PC-3 (cell line): ENCODE data around the gene ARAP3. TPM values are rescaled to one million over a fixed set of nuclear protein-coding genes. Genes with fewer than 3 reads are reported as not detected.

Source experiments
- ATAC-seq: fragments of 200-7000 bp; cut with Tn5 transposase; 2 replicates; pipeline ENCODE4 v1.9.1; 2020; ENCODE audit warnings: mild to moderate bottlenecking, moderate library complexity
- BruUV-seq: library from RNA; stranded (reverse); fragments of 400-500 nt; replicated peaks from 2 replicates; lab custom pipeline; 2021; lab: Mats Ljungman, UMichigan
- CTCF ChIA-PET: fragments of 300-600 bp; sonication (Branson Sonifier 250); formaldehyde crosslinking; loops from one replicate; lab custom pipeline; 2022; ENCODE audit warnings: antibody characterized with exemption; lab: Charles Lee
- POLR2A ChIA-PET: fragments of 300-600 bp; sonication (Branson Sonifier 250); formaldehyde crosslinking; loops from one replicate; lab custom pipeline; 2022; ENCODE audit warnings: antibody characterized with exemption; ENCODE audit not compliant: unreplicated experiment; lab: Charles Lee
- DNase-seq: peaks from one replicate; pipeline ENCODE4 v3.0.0-alpha.2; 2015
- H2AFZ ChIP-seq: fragments of 300-600 bp; sonication (generic); 2 replicates; pipeline ENCODE4 v1.6.0; 2016; ENCODE audit warnings: antibody characterized with exemption, low read length
- H3F3A ChIP-seq: fragments of 300-600 bp; sonication (generic); one replicate; pipeline ENCODE4 v1.6.0; 2017; ENCODE audit warnings: antibody characterized with exemption, low read length, control low read depth, mild to moderate bottlenecking; ENCODE audit not compliant: unreplicated experiment
- H3K27ac ChIP-seq: fragments of 300-600 bp; sonication (generic); 2 replicates; pipeline ENCODE4 v1.5.1; 2016; ENCODE audit warnings: mild to moderate bottlenecking, low read length
- H3K27me3 ChIP-seq: fragments of 300-600 bp; sonication (generic); 2 replicates; pipeline ENCODE4 v1.6.1; 2016; ENCODE audit warnings: low read length, mixed read lengths
- H3K36me3 ChIP-seq: fragments of 300-600 bp; sonication (generic); 2 replicates; pipeline ENCODE4 v1.6.1; 2016; ENCODE audit warnings: low read depth, mixed run types, low read length, mixed read lengths
- H3K4me1 ChIP-seq: fragments of 300-600 bp; sonication (generic); 2 replicates; pipeline ENCODE4 v1.5.1; 2016; ENCODE audit warnings: low read length; ENCODE audit not compliant: insufficient read depth
- H3K4me2 ChIP-seq: fragments of 300-600 bp; sonication (generic); 2 replicates; pipeline ENCODE4 v1.6.0; 2016; ENCODE audit warnings: low read length
- H3K4me3 ChIP-seq: fragments of 300-600 bp; sonication (generic); 2 replicates; pipeline ENCODE4 v1.5.1; 2016; ENCODE audit warnings: mild to moderate bottlenecking, low read length, mixed read lengths
- H3K79me2 ChIP-seq: fragments of 300-600 bp; sonication (generic); 2 replicates; pipeline ENCODE4 v1.6.1; 2017; ENCODE audit warnings: low read length, mixed read lengths
- H3K9ac ChIP-seq: fragments of 300-600 bp; sonication (generic); 2 replicates; pipeline ENCODE4 v1.6.0; 2016; ENCODE audit warnings: mild to moderate bottlenecking, low read length
- H3K9me2 ChIP-seq: fragments of 300-600 bp; sonication (generic); replicated peaks from 2 replicates; pipeline ENCODE4 v1.6.1; 2016; ENCODE audit warnings: mixed run types, low read length, mixed read lengths
- H3K9me3 ChIP-seq: fragments of 300-600 bp; sonication (generic); 2 replicates; pipeline ENCODE4 v1.6.1; 2016; ENCODE audit warnings: low read length, mixed read lengths
- H4K20me1 ChIP-seq: fragments of 300-600 bp; sonication (generic); 2 replicates; pipeline ENCODE4 v1.6.1; 2016; ENCODE audit warnings: low read length, mixed read lengths
- CTCF ChIP-seq: fragments of 300-600 bp; sonication (generic); conservative IDR thresholded peaks from 2 replicates; pipeline ENCODE4 v1.5.1; 2017; ENCODE audit warnings: antibody characterized with exemption, low read depth, mild to moderate bottlenecking, low read length
- intact Hi-C: fragments of 100-400 bp; cut with micrococcal nuclease; formaldehyde crosslinking; loops from 2 replicates; pipeline ENCODE4 v1.9.0; 2023
- total RNA-seq: library from RNA; depleted of rRNA; stranded (reverse); fragments of >200 nt; gene quantifications from 2 replicates; pipeline ENCODE4 v1.2.3, GENCODE V29; 2014; rRNA removed

Gene ARAP3
- total RNA-seq, 1 experiment from 2014 or later: 7.1 TPM

GRCh38 chr5:141603923-141604717 is 77.9 kb downstream of the ARAP3 start:
- TSS peak; percentile 49 for BruUV-seq

More at GRCh38 chr5:141603923-141604717, 77.9 kb downstream of the ARAP3 start:
- peak overlapping the region; percentile 58 for H3K27ac ChIP-seq
- H3K9me2 ChIP-seq: no peaks in the 10 kb centered on the region
- H3K27me3 ChIP-seq: no peaks in the 10 kb centered on the region
- peak; percentile 98 for ATAC-seq
- peak overlapping the region; percentile 60 for H3K4me2 ChIP-seq
- no peaks in the 10 kb centered on the region for H3F3A ChIP-seq
- no peak for TF ChIP-seq CTCF
- H3K79me2 ChIP-seq: peaks cover 98% of the 10 kb centered on the region
- no peak overlapping the region for H2AFZ ChIP-seq
- peak; percentile 90 for DNase-seq
- no peaks in the 10 kb centered on the region for H3K36me3 ChIP-seq
- H4K20me1 ChIP-seq: peaks cover 13% of the 10 kb centered on the region; the same call in 1 of the 2 replicates
- ChIA-PET CTCF (interaction anchor here (0.7 to 1.1 kb wide), 3 partner anchors 12 to 16 kb away, joined by 3 to 5 read pairs (median 5); partner anchors contain the start of gene DIAPH1), POLR2A (interaction anchor here (0.6 kb wide), 1 partner anchor 38 kb away, joined by 3 read pairs; no protein-coding TSS in a partner anchor)
- H3K9ac ChIP-seq: no peak overlapping the region
- no peak overlapping the region for H3K4me3 ChIP-seq
- H3K4me1 ChIP-seq: peaks cover 22% of the 10 kb centered on the region
- no peaks in the 10 kb centered on the region for H3K9me3 ChIP-seq
- intact Hi-C loops: loop anchor here (1.0 kb wide), 1 partner anchor 15 kb away; no protein-coding TSS in a partner anchor

Other genes with a start within 250 kb of the ARAP3 start
- 0.35 and 2.1 TPM in 2 replicates for gene PCDHGC3, start 206.3 kb downstream of the ARAP3 start, total RNA-seq
- gene PCDHGC4, start 197.2 kb downstream of the ARAP3 start, total RNA-seq: 0.58 and 1.5 TPM in 2 replicates
- gene PCDHGC5, start 193.1 kb downstream of the ARAP3 start, total RNA-seq: 0.40 and 0.46 TPM in 2 replicates
- 51.9 and 106 TPM in 2 replicates for gene DIAPH1, start 63.2 kb downstream of the ARAP3 start, total RNA-seq
- gene HDAC3, start 45.4 kb downstream of the ARAP3 start, total RNA-seq: 66.8 and 82.9 TPM in 2 replicates
- gene RELL2, start 45.2 kb downstream of the ARAP3 start, total RNA-seq: 4.1 and 5.6 TPM in 2 replicates
- gene FCHSD1, start 30.8 kb downstream of the ARAP3 start, total RNA-seq: 17.2 and 22.7 TPM in 2 replicates
- gene PCDH1, start 196.2 kb upstream of the ARAP3 start, total RNA-seq: 53.0 and 55.8 TPM in 2 replicates
- 46.6 and 58.9 TPM in 2 replicates for gene DELE1, start 241.6 kb upstream of the ARAP3 start, total RNA-seq